Stimulated activated CD4-positive, alpha-beta T cell treated with anti-CD3 and anti-CD28 coated beads, Interleukin-2, amount 100 ng/mL, for 48 hours (primary cell): ENCODE measurements around the gene SDK1.

Experiments
- DNase-seq, 2 donors: peaks; one replicate each; pipeline ENCODE4 v3.0.0-alpha.2; 2020

SDK1 gene

GRCh38 chr7:3964980-3965606 is 664.0 kb downstream of the SDK1 start:
- DNase-seq: no peak

- no peak for DNase-seq
Measured at GRCh38 chr7:3965794-3966395, 664.8 kb downstream of the SDK1 start.

DNA sequence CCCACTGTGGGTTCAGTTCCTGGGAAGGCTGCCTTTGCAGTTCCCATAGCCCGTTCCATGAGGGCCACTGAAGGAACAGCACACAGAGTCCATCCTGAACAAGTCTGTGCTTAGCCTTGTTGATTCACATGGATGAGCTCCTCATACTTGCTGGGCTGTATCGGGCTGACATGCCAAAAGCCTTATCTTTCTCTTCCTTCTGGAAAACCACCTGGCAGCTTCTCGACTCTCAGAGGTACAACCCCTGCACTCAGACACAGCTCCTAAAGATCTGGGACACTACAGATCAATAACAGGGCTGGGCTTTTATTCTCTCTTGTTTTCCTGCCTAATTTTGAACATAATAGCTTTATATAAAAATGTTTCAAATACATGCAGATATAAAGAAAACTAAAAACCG is 667.2 kb downstream of the SDK1 start:
- no peak for DNase-seq

- DNase-seq: no peak
Measured at GRCh38 chr7:3969286-3969685, 668.2 kb downstream of the SDK1 start.

DNA sequence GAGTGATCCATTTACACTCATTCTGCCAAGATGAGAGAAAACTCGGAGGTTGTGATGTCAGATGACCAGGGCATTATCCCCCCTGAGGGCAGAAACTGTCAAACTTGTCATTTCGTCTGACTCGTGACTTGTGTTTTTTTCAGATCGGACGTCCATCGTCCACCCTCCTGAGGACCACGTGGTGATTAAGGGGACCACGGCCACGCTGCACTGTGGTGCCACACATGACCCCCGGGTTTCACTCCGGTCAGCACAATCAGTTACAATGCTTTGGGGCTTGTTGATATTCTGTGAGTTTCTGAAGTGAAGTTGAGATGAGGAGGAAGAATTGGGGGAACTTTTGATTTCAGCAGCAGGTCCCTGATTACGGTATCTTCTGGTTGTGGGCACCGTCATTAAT is 670.3 kb downstream of the SDK1 start:
- DNase-seq: no peak

DNA sequence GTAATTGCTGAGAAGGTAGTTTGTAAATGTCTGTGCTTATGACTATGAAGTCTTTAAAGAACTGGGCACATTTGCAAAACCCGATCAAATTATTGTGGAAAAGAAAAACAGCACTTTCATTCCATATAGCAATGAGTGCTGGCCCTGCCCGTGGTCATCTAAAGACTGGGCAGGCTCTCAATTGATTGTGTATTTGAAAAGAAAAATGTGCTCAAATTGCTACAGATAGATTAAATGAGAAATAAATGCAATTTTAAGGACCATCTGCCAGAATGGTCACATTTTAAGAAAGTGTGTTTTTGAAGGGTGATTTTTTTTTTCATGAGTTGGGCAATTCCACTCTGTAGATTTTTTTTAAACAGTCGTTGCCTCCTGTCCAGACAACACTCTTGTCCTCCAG is 672.2 kb downstream of the SDK1 start:
- DNase-seq: no peak

- DNase-seq: no peak
Measured at GRCh38 chr7:3974329-3974728, 673.3 kb downstream of the SDK1 start.

DNA sequence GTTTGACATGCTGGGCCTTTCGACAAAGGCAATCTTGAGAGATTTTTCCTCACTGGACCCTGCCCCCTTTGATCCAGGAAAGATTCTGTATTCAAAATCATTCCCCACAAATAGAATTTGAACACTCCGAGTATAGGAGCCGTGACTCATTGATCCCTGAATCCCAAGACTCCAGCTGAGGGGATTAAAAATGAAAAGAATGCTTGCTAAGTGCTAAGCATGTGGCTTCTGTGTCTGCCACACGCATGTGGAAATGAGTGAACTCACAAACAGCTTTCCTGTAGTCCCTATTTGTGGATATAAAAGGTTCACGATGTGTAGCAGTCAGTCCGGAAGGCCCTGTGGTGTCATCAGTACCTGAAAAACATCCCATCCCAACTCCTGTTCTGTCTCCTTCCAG is 674.3 kb downstream of the SDK1 start:
- no peak for DNase-seq

DNA sequence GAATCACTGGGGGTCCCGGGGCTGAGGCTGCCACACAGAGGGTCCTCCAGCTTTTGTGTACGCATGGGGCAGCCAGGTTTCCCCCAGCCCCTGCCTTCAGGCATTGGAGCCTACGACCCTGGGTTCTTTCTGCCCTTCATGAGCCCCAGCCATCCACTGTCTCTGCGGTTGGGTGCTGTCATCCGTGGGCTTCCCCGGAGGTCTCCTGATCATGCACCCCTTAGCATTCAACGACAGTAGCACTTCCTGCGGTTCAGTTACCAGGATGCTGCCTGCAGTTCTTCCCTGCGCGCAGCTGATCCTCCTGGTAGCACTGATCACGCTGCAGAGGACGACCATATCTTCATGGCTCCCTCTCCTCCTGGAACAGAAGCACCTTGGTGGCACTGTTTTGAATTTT is 676.3 kb downstream of the SDK1 start:
- no peak for DNase-seq

DNA sequence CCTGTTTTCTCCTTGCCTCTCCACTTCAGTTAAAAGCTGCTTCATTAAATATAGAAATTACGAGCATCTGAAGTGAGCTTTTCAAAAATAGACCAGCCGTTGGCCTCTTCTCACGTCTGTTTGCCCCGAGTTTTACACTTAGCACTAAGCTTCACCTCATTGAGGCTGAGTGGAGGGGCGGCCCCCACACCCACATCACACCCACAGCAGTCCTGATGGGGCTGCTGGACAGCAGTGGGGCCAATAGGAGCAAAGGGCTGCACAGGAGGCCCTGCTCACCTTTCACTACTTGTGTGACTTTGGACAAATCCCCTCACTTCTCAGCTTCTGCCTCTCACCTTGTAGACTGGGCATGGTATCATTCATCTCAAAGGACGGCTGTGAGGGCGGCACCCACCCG is 677.8 kb downstream of the SDK1 start:
- no peak for DNase-seq

- no peak for DNase-seq
Measured at GRCh38 chr7:3979611-3980299, 678.7 kb downstream of the SDK1 start.

DNA sequence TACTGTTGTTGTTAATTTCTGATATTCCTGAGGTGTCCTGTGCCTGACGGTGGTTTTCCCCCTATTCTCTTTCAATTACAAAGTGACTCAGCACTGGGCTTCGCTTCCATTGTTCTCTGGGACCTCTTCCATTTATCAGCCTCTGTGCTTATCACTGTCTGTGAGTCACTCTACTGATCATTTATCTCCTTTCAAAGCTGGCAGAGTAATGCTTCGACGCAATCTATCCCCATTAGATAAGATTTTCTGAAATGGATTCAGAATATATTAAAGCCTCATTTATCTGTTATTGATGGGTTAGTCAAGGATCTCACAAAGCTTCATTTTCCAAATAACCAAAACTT is 679.2 kb downstream of the SDK1 start:
- no peak for DNase-seq

DNA sequence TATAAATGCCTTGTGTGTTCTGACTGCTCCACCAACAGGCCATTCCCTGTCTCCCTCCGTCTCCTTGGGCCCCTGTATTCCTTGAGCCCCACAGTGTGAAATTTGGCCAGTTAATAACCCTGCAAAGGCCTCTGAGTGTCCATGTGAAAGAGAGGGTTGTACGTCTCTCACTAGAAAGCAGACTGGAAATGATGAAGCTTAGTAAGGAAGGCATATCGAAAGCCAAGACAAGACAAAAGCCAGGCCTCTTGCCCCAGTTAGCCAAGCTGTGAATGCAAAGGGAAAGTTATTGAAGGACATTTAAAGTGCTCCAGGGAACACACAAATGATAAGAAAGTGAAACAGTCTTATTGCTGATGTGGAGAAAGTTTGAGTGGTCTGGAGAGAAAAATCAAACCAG is 680.2 kb downstream of the SDK1 start:
- DNase-seq: no peak

- DNase-seq: no peak
Measured at GRCh38 chr7:3984456-3984855, 683.4 kb downstream of the SDK1 start.

- DNase-seq: no peak
Measured at GRCh38 chr7:3986927-3987326, 685.9 kb downstream of the SDK1 start.

- DNase-seq: no peak
Measured at GRCh38 chr7:3987426-3987927, 686.4 kb downstream of the SDK1 start.

DNA sequence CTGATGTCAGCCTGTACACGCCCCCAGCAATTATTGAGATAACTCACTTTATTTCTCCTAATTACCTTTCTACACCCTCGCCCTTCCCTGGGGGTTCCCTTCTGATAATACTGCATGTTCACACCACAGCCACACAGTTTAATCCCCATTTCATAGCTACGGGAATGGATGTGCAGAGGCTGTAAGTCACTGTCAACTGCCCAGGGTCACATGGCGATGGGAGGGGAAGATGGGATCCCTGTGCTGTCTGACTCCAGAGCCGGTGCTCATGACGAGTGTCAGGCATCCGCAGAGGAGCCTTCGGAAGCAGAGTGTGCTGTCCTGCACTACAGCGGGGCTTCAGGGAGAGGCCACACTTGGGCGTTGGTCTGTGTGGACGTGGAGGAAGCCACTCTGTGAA is 688.7 kb downstream of the SDK1 start:
- DNase-seq: no peak

DNA sequence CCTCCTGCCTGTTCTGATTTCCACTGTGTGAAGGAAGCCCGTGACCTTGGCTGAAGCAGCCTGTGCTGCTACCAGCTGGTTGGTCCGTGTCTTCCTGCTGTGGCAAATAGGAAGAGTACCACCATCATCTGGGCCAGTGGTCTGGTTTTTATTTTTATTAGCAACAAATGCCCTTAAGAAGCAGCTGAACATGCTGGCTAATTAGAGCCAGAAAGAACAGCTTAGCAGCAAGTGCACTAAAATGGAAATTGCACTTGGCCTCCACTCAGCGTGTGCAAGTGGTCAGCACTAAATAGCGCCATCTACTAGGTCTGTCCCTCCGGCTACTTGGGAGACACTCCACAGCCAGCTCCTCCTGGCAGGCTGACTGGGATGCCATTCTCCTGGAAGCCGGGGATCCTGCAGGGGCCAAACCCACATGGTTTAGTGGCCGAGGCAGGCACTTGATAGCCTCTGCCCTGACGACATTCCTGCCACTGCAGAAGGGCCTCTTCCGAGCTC is 690.7 kb downstream of the SDK1 start:
- no peak for DNase-seq

DNA sequence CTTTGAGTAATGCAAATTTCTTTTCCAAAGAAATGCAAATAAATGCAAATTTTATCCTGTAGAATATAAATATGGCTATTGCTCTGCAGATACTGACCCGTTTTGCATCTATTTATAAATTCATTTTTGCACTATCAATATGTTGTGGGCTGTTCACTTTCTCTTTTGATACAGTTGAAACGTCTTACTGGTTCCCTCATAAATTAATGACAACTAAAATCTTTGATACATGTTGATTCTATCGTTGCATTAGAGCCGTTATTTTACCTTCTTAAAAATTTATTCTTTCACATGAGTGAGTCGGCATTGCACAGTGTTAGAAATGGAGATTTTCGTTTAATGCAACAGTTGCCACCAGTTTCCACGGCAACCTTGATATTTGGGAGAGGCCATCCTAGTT is 691.8 kb downstream of the SDK1 start:
- no peak for DNase-seq

- no peak for DNase-seq
Measured at GRCh38 chr7:3994764-3995163, 693.7 kb downstream of the SDK1 start.

DNA sequence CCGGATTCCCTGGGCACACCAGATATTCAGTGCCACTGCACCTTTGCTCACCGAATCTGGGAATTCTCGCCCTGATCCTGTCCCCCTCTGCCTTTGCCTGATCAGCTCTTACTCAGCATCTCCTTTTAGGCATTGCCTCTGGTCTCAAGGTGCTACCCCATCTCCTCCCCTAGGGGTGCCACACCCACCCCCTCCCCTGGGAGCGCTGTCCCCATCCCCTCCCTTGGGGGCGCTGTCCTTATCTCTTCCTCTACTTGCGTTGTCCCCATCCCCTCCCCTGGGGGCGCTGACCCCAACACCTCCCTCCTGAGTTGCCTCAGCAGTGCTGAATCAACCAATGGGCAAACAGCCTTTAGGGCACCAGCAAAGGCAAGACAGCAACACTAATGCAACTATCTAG is 694.1 kb downstream of the SDK1 start:
- DNase-seq: no peak

DNA sequence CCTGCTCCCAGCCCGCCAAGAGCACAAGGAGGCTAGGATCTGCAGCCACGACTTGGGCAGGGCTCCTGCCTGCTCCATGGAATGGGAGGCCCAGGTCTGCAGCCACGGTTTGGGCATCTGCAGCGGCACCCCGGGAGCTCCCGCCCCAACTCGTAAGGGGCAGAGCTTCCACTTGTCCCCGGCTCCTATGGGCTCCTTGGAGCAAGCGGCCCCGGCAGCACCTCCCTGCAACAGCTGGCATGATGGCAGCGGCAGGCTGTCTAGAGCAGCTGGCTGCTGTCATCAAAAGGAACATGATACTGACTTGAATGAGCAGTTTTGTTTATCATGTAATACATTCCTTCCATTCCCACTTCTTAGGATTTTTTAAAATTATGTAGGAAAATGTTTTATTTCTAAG is 697.0 kb downstream of the SDK1 start:
- DNase-seq: no peak

- DNase-seq: no peak
Measured at GRCh38 chr7:4000139-4000538, 699.1 kb downstream of the SDK1 start.

GRCh38 chr7:4000934-4001333 is 699.9 kb downstream of the SDK1 start:
- DNase-seq: no peak
